ENCODE data around the gene PCP4. TPM values are rescaled to one million over a fixed set of nuclear protein-coding genes. Genes with fewer than 3 reads are reported as not detected.

PCP4 gene
- total and polyA plus RNA-seq, 7 donors = 0.06 TPM; not detected in 6

DNA sequence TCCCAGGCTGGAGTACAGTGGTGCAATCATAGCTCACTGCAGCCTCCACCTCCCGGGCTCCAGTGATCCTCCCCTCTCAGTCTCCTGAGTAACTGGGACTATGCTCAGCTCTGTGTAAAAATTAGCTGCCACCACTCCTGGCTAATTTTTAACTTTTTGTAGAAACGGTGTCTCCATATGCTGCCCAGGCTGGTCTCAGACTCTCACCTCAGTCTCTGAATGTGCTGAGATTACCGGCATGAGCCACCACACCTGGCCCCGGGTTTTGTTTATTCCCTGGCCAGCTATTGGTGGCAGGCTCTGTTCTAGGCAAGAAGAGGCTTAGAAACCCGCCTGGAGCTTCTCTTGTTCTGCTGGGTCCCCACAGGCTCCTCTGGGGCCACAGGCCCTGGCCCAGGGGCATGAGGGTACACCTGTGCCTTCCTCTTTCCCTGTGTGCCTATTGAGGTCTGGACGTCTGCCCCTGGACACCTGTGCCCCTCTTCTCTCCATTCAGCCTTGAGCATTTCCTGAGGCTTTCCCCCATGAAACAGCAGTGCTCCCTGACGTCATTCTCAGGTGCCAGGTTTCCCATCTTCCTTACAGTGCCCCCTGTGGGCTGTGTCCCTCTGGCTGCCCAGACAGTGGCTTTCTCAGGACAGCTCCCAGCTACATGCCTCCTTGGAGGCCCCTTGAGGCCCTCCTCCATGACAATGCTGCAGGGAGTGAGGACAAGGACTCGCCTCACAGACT lies 57.5 kb downstream of the PCP4 start:
- no peak for ATAC-seq
- H3K9me3 ChIP-seq = no peaks in the 10 kb centered on the region
- 77 to 78% (median 77%) methylated on average over 8 of the region's 8 CpGs for WGBS, 3 donors
- DNase-seq = no peak
- TF ChIP-seq, protein P1, sequence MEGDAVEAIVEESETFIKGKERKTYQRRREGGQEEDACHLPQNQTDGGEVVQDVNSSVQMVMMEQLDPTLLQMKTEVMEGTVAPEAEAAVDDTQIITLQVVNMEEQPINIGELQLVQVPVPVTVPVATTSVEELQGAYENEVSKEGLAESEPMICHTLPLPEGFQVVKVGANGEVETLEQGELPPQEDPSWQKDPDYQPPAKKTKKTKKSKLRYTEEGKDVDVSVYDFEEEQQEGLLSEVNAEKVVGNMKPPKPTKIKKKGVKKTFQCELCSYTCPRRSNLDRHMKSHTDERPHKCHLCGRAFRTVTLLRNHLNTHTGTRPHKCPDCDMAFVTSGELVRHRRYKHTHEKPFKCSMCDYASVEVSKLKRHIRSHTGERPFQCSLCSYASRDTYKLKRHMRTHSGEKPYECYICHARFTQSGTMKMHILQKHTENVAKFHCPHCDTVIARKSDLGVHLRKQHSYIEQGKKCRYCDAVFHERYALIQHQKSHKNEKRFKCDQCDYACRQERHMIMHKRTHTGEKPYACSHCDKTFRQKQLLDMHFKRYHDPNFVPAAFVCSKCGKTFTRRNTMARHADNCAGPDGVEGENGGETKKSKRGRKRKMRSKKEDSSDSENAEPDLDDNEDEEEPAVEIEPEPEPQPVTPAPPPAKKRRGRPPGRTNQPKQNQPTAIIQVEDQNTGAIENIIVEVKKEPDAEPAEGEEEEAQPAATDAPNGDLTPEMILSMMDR (IDR thresholded peaks at IDR 0.05) = no peak
- no peaks in the 10 kb centered on the region for H3K36me3 ChIP-seq (ENCODE audit: insufficient read depth in 1 of 2, low read depth in 1 of 2)
- H3K27ac ChIP-seq = no peak overlapping the region
- no peaks in the 10 kb centered on the region for H3K27me3 ChIP-seq (ENCODE audit: insufficient read depth in 3 of 3, low read length in 2 of 3)
- H3K4me3 ChIP-seq = no peak overlapping the region
- intact Hi-C loops (cut with DNase I) = no loop called here
- H3K4me1 ChIP-seq = no peaks in the 10 kb centered on the region

DNA sequence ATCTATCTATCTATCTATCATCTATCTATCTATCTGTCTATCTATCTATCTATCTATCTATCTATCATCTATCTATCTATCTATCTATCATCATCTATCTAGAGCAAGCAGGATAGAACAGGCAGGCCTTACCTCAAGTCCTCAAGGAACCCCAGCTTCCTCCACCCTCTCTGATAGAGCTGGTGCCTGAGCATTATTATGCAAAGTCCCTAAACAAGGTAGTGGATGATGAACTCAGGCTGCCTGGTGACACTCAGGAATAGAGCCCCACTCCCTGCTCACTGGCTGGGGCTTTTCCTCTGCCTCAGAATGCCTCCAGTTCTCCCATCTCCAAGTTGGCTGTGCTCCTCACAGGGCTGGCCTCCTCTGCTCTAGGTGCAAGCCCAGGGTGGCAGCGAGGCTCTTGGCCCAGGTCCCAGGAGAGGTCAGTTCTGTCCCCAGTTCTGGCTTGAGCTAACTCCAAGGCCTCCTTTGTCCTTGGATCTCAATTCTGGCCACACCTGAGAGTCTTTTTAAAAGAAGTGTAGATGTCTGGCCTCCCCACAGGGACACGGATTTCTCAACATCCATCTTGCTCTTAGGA lies 60.2 kb downstream of the PCP4 start:
- DNase-seq (no peak), ATAC-seq (no peak)
- intact Hi-C loops (cut with DNase I) = no loop called here
- WGBS, 3 donors = 48 to 75% (median 61%) methylated on average over 2 of the region's 2 CpGs
- no peaks in the 10 kb centered on the region for H3K36me3 ChIP-seq (ENCODE audit: insufficient read depth in 1 of 2, low read depth in 1 of 2)
- no peaks in the 10 kb centered on the region for H3K4me1 ChIP-seq
- no peak overlapping the region for H3K4me3 ChIP-seq
- TF ChIP-seq, protein P1 (IDR thresholded peaks at IDR 0.05) = no peak
- H3K9me3 ChIP-seq = no peaks in the 10 kb centered on the region
- no peak overlapping the region for H3K27ac ChIP-seq
- H3K27me3 ChIP-seq (ENCODE audit: insufficient read depth in 3 of 3, low read length in 2 of 3) = peaks cover 0 to 5% (median 0%) of the 10 kb centered on the region in 3 donors

DNA sequence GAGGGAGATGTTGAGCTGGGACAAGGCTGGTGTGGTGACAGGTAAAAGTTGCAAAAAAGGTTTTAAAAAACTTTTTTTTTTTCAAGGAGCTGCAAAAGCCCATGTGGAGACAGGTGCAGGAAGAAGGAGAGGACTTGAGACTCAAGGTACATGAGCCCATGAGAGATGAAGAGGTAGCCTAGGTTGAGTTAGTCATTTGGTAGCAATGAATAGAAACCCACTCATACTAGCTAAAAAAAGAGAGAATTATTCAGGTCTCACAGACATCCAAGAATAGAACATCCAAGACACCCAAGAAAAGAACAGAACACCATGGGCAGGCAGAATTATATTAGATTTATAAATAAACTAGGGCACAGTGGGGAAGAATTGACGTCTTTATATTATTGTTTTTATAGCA lies 65.1 kb downstream of the PCP4 start:
- no peaks in the 10 kb centered on the region for H3K36me3 ChIP-seq (ENCODE audit: insufficient read depth in 1 of 2, low read depth in 1 of 2)
- 81 to 100% (median 86%) methylated on average over 1 of the region's 1 CpG for WGBS, 3 donors
- no peak overlapping the region for H3K27ac ChIP-seq
- H3K9me3 ChIP-seq = no peaks in the 10 kb centered on the region
- TF ChIP-seq, protein P1 (IDR thresholded peaks at IDR 0.05) = no peak
- intact Hi-C loops (cut with DNase I) = no loop called here
- no peaks in the 10 kb centered on the region for H3K4me1 ChIP-seq
- no peak for ATAC-seq
- DNase-seq = no peak
- no peak overlapping the region for H3K4me3 ChIP-seq
- peaks cover 0 to 5% (median 0%) of the 10 kb centered on the region in 3 donors for H3K27me3 ChIP-seq (ENCODE audit: insufficient read depth in 3 of 3, low read length in 2 of 3)

DNA sequence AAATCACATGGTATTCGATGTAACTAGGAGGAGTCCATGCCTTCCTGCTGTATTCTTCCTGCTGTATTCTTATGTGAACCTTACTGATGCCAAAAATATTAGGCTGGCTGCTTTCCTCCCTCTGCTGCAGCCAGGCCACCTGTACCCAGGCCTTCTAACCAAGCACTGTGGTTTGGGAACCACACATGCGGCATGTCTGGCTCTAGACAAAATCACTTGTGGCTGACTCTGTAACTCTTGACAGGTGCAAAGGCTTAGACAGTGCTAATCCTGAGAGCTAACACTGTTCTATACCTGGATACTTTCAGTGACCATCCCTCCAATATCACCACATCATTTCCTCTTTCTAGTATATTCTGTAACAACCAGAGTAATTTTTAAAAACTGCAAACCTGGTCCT lies 67.7 kb downstream of the PCP4 start:
- 56 to 67% (median 65%) methylated on average over 2 of the region's 2 CpGs for WGBS, 3 donors
- Histone ChIP-seq H3K4me3 (no peak overlapping the region), H3K27ac (no peak overlapping the region), H3K27me3 (ENCODE audit: insufficient read depth in 3 of 3, low read length in 2 of 3) (peaks cover 0 to 5% (median 0%) of the 10 kb centered on the region in 3 donors), H3K36me3 (ENCODE audit: insufficient read depth in 1 of 2, low read depth in 1 of 2) (no peaks in the 10 kb centered on the region), H3K4me1 (no peaks in the 10 kb centered on the region), H3K9me3 (no peaks in the 10 kb centered on the region)
- intact Hi-C loops (cut with DNase I) = no loop called here
- no peak for ATAC-seq
- TF ChIP-seq, protein P1 (IDR thresholded peaks at IDR 0.05) = no peak
- no peak for DNase-seq
